Natural killer cell (primary cell): Measurements from ENCODE around the gene CACNA2D3. TPM values are rescaled to one million over a fixed set of nuclear protein-coding genes. Genes with fewer than 3 reads are reported as not detected.

ENCODE experiments used
- ATAC-seq, 3 donors: fragments of 150-1000 bp in 2 of 3; fragments of 200-7000 bp in 1 of 3; cut with Tn5 transposase; 1 replicate in 1 of 3; 2 replicates in 2 of 3; pipeline ENCODE4 v1.10.0; 2021; ENCODE audit warnings: mild to moderate bottlenecking in 2 of 3, moderate library complexity in 2 of 3
- DNase-seq, 2 donors: peaks; one replicate each; pipeline versions ENCODE4 v3.0.0 to v3.0.0-alpha.2; 2013 to 2021; ENCODE audit warnings: mixed read lengths in 1 of 2
- H3K27ac ChIP-seq: one replicate; pipeline ENCODE4 v1.5.1; 2013; ENCODE audit warnings: mild to moderate bottlenecking, low read length
- H3K27me3 ChIP-seq: one replicate; pipeline ENCODE4 v1.6.1; 2013; ENCODE audit warnings: low read length; ENCODE audit not compliant: control insufficient read depth, insufficient read depth
- H3K36me3 ChIP-seq: one replicate; pipeline ENCODE4 v1.6.1; 2013; ENCODE audit warnings: low read length; ENCODE audit not compliant: control insufficient read depth, insufficient read depth
- H3K4me1 ChIP-seq: one replicate; pipeline ENCODE4 v1.6.1; 2013; ENCODE audit warnings: low read length; ENCODE audit not compliant: control insufficient read depth, insufficient read depth
- H3K4me3 ChIP-seq: one replicate; pipeline ENCODE4 v1.5.1; 2013; ENCODE audit warnings: low read length
- H3K9me3 ChIP-seq: one replicate; pipeline ENCODE4 v1.6.1; 2013; ENCODE audit warnings: low read length; ENCODE audit not compliant: control insufficient read depth, insufficient read depth
- H3K27ac Mint-ChIP-seq, 2 donors: one replicate each; pipeline ENCODE4 v1.8.0; 2022; ENCODE audit warnings: mild to moderate bottlenecking in 2 of 2, mixed read lengths in 2 of 2, moderate library complexity in 1 of 2
- H3K27me3 Mint-ChIP-seq, 2 donors: one replicate each; pipeline ENCODE4 v1.8.0; 2022; ENCODE audit warnings: low read depth in 2 of 2, mixed read lengths in 2 of 2
- H3K36me3 Mint-ChIP-seq: one replicate; pipeline ENCODE4 v1.8.0; 2022; ENCODE audit warnings: mixed read lengths
- H3K4me1 Mint-ChIP-seq, 2 donors: one replicate each; pipeline ENCODE4 v1.8.0; 2022; ENCODE audit warnings: mixed read lengths in 2 of 2
- H3K4me3 Mint-ChIP-seq: one replicate; pipeline ENCODE4 v1.8.0; 2022; ENCODE audit warnings: mild to moderate bottlenecking, moderate library complexity, mixed read lengths
- H3K9me3 Mint-ChIP-seq, 2 donors: one replicate each; pipeline ENCODE4 v1.8.0; 2022; ENCODE audit warnings: mixed read lengths in 2 of 2
- CTCF ChIP-seq: fragments of 200-600 bp; IDR thresholded peaks from one replicate; pipeline ENCODE4 v1.8.0; 2022; ENCODE audit warnings: antibody characterized with exemption
- WGBS: methylation state at CpG from one replicate; pipeline ENCODE4 v1.1.7; 2013; ENCODE audit warnings: missing lambda C conversion rate; ENCODE audit not compliant: insufficient coverage; 5-methylcytosine and 5-hydroxymethylcytosine counted together
- intact Hi-C: fragments of 100-400 bp; cut with micrococcal nuclease; formaldehyde crosslinking; loops from one replicate; pipeline ENCODE4 v1.14.2; 2022
- total RNA-seq, 4 donors: library from RNA; stranded (reverse); fragments of 120-200 nt in 1 of 4; gene quantifications; one replicate each; pipeline versions ENCODE4 v1.2.3 to v1.2.4, GENCODE V29; 2013 to 2022

CACNA2D3 gene
- total RNA-seq, 3 donors from 2014 or later (not counting 1 experiment from before 2014, with no cell fraction given) = 0.49 TPM; not detected in 2

DNA sequence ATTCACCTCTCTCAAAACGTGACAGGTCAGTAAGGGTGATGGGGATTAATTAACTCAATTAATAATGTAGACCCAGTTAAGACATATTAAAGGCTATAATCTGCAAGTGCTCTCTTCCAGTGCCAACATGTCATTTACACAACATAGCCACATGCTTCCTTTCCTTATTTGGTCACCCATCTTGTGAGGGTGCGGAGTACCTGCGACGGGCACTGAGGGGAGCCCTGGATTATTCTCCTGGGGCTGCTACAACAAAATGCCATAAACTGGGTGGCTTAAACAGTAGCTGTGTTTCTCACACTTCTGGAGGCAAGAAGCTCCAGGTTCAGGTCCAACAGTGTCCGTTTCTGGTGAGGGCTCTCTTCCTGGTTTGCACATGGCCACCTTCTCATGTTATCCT, 962.9 kb downstream of the CACNA2D3 start:
- H3K27ac ChIP-seq = no peak overlapping the region
- H3K9me3 ChIP-seq = no peaks in the 10 kb centered on the region

GRCh38 chr3:55089211-55089610, 966.9 kb downstream of the CACNA2D3 start:
- Mint-ChIP-seq H3K36me3 (no peaks in the 10 kb centered on the region), H3K27ac (no peak overlapping the region), H3K9me3 (peaks cover 8 to 20% of the 10 kb centered on the region in 2 donors), H3K4me1 (no peaks in the 10 kb centered on the region), H3K27me3 (no peaks in the 10 kb centered on the region), H3K4me3 (no peak overlapping the region)
- no peak for TF ChIP-seq CTCF
- ATAC-seq (no peak), DNase-seq (no peak)
- H3K9me3 ChIP-seq = peaks cover 3% of the 10 kb centered on the region
- 77% methylated on average over 5 of the region's 5 CpGs for WGBS
- no peaks in the 10 kb centered on the region for H3K4me1 ChIP-seq
- H3K36me3 ChIP-seq = no peaks in the 10 kb centered on the region
- no peaks in the 10 kb centered on the region for H3K27me3 ChIP-seq
- intact Hi-C loops = no loop called here
- no peak overlapping the region for H3K4me3 ChIP-seq
- no peak overlapping the region for H3K27ac ChIP-seq

More for the DNA sequence above, 962.9 kb downstream of the CACNA2D3 start:
- Mint-ChIP-seq H3K9me3 (peaks cover 4 to 16% of the 10 kb centered on the region in 2 donors), H3K27ac (no peak overlapping the region), H3K27me3 (no peaks in the 10 kb centered on the region), H3K36me3 (no peaks in the 10 kb centered on the region), H3K4me1 (no peaks in the 10 kb centered on the region), H3K4me3 (no peak overlapping the region)
- TF ChIP-seq CTCF = no peak
- H3K4me1 ChIP-seq = no peaks in the 10 kb centered on the region
- ATAC-seq (no peak), DNase-seq (no peak)
- H3K36me3 ChIP-seq = no peaks in the 10 kb centered on the region
- no peaks in the 10 kb centered on the region for H3K27me3 ChIP-seq
- intact Hi-C loops = no loop called here
- WGBS = 84% methylated on average over 4 of the region's 5 CpGs
- no peak overlapping the region for H3K4me3 ChIP-seq

DNA sequence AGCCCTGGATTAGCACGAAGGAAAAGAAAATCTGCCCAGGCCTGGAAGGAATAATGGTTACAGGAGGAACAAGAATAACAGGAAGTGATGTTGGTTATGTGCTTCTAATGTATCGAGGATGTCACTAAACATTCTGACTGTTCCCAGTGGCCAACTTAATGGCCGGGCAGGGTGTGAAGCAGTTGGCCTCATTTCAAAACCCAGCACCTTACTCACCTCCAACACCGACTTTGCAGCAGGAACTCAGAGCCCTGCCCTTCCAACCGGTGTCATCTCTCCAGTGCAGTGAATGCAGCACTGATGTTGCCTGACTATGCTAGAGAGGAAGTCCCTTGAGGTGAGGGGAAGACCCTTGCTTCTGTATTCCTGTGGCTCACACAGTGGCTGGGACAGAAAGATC, 967.9 kb downstream of the CACNA2D3 start:
- Histone ChIP-seq H3K36me3 (no peaks in the 10 kb centered on the region), H3K27me3 (no peaks in the 10 kb centered on the region), H3K27ac (no peak overlapping the region), H3K9me3 (peaks cover 3% of the 10 kb centered on the region), H3K4me3 (no peak overlapping the region), H3K4me1 (no peaks in the 10 kb centered on the region)
- H3K36me3 Mint-ChIP-seq = no peaks in the 10 kb centered on the region
- no peaks in the 10 kb centered on the region for H3K4me1 Mint-ChIP-seq
- WGBS = 83% methylated on average over 5 of the region's 5 CpGs
- intact Hi-C loops = no loop called here
- H3K27me3 Mint-ChIP-seq = no peaks in the 10 kb centered on the region
- no peak for TF ChIP-seq CTCF
- H3K4me3 Mint-ChIP-seq = no peak overlapping the region
- DNase-seq = no peak
- no peak for ATAC-seq
- H3K27ac Mint-ChIP-seq = no peak overlapping the region
- H3K9me3 Mint-ChIP-seq = peaks cover 8 to 20% of the 10 kb centered on the region in 2 donors

- no peak for ATAC-seq
- H3K27me3 Mint-ChIP-seq = no peaks in the 10 kb centered on the region
- Histone ChIP-seq H3K36me3 (no peaks in the 10 kb centered on the region), H3K4me3 (no peak overlapping the region), H3K27me3 (no peaks in the 10 kb centered on the region), H3K9me3 (peaks cover 3% of the 10 kb centered on the region), H3K4me1 (no peaks in the 10 kb centered on the region), H3K27ac (no peak overlapping the region)
- no peak for TF ChIP-seq CTCF
- no peaks in the 10 kb centered on the region for H3K4me1 Mint-ChIP-seq
- H3K36me3 Mint-ChIP-seq = no peaks in the 10 kb centered on the region
- H3K27ac Mint-ChIP-seq = no peak overlapping the region
- H3K4me3 Mint-ChIP-seq = no peak overlapping the region
- WGBS = 84% methylated on average over 5 of the region's 5 CpGs
- DNase-seq = no peak
- peaks cover 12 to 20% of the 10 kb centered on the region in 2 donors for H3K9me3 Mint-ChIP-seq
- intact Hi-C loops = no loop called here
Observed at GRCh38 chr3:55090746-55091145, 968.4 kb downstream of the CACNA2D3 start.
